ENCODE data around the gene HRAS.

GRCh38 chr11:532986-533585 lies 2.3 kb downstream of the HRAS start:
- no peak for TF ChIP-seq CTCF (conservative IDR thresholded peaks at IDR 0.05 in 1 of 2, IDR thresholded peaks at IDR 0.05 in 1 of 2; ENCODE audit: extremely low read depth in 1 of 2, insufficient read depth in 1 of 2, low read depth in 1 of 2, low read length in 2 of 2)
- no peak for TF ChIP-seq EZH2 (IDR thresholded peaks at IDR 0.05; ENCODE audit: borderline replicate concordance, low read length)

Data from mammary epithelial cell (primary cell).